ENCODE results near the gene BUB1B.

The BUB1B gene

GRCh38 chr15:40240619-40241221 lies 79.9 kb downstream of the BUB1B start:
- no peak for DNase-seq

DNA sequence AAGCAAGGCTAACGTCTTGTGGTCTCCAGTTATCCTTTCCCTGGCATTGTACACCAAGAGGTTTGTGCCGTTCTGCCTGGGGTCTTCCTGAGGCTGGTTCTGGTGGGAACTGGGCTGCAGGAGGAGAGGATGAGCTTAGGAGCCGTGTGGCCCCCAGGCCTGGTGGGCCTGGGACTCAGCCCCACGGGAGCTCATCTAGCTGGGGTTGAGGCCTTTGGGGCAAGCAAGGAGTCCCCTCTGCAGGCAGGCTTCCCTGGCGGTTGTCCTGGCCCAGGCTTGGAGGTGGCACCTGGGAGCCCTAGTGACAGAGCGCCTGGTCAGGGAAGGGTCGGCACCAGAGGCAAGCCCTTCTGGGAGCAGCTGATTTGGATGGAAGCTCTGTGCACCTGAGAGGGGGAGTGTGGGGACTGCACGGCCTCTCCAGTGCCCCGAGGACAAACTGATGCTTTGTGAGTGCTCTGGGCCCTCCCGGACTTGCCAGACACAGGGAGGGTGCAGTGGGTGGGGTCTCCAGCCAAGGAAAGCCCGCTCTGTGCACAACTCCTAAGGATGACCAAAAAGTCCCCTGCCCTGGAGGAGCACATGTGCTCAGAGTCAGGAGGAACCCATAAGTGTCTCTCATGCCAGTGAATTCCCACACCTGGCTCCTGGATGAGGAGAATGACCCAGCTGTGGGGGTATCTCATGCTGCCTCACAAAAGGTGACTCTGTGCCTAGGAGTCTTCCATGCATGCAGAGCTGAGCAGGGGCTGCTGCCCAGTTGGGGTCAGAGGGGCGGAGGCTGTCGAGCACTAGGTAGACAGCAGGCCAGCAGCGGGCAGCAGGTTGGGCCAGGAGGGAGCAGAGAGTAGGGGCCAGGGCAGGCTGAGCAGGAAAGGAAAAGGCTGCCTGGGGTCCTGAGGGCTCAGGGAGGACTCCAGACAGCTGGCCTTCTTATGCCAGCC lies 80.7 kb downstream of the BUB1B start:
- DNase-seq, result no peak

DNA sequence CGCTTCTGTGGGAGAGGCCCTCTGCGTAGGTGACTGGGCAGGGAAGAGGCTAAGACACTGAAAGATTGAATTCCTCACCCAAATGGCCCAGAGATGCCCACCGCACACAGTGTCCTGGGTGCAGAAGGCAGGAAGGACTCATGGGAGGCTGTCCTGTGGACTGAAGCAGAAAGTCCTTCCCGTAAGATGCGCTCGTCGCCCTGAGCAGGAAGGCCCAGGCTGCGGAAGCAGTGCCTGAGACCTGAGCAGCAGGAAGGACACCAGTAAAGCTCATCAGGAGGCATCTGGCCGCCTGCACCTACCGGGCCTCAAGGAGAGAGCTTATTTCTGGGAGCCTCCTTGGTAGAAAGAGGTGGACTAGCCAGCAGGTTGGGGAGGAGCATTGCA lies 81.3 kb downstream of the BUB1B start:
- DNase-seq, result no peak

- no peak for DNase-seq
Observed at GRCh38 chr15:40242601-40243000, 81.7 kb downstream of the BUB1B start.

DNA sequence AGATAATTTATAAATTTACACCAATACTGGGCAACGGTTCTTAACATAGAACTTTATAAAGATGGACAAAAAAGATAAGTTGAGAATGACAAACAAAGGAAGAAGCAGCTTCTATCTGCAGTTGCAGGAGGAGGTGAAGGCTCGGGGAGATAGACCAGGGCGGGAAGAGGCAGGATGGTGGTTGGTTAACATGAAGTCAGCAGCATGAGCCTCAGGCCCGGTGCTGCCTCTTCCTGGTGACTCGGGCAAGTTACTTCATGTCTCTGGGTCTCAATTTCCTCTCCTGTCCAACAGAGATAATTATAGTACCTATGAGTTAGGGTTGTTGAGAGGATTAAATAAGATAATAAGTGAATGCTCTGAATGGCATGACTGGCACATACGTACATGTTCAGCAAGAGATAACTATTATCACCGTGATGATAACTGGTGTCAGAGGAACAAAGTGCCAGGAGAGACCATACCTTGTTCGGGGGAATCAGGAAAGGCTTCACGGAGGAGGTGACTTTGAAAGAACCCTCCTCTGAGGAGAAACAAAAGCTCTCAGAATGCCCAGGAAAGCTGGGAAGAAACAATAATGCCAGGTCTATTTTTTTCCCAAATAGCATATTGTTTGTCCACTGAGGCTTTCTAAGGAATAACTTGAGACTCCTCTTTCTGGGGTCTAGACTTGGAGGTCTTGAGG lies 82.4 kb downstream of the BUB1B start:
- DNase-seq, result no peak

GRCh38 chr15:40244961-40245523 lies 84.2 kb downstream of the BUB1B start:
- no peak for DNase-seq

DNA sequence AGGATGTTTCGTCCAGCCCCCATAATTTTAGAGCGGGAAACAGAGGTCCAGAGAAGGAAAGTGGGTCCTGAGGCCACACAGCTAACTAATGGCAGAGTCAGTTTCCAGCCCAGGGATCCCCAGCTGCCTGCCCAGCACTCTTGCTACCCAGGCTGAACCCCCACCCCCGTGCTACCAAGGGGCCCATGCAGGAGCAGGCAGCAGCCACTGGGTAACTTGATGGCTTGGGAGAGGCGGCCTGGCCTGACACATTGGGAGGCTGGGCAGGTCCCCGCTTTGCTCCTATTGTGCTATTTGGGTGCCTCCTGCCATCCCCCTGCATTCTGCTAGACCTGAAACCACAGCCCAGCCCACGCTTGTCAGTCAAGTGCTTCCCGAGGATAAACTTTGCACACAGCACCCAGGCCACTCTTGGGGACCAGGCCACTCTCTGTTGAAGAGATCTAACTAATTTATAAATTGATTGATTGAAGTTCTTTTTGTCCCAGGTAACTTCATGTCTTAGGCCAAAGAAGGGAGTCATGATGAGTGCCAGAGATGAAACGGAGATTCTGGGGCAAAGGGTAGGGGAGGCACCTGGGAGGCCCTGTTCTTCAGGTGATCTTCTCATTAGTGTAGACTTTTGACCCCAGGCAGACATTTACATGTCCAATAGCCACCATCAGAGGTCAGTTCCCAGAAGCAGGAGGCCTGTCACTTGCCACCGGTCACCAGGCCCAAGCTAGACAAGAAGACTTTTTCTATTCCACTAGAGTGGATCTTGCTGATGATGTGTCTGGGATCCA lies 85.0 kb downstream of the BUB1B start:
- DNase-seq, result no peak

DNA sequence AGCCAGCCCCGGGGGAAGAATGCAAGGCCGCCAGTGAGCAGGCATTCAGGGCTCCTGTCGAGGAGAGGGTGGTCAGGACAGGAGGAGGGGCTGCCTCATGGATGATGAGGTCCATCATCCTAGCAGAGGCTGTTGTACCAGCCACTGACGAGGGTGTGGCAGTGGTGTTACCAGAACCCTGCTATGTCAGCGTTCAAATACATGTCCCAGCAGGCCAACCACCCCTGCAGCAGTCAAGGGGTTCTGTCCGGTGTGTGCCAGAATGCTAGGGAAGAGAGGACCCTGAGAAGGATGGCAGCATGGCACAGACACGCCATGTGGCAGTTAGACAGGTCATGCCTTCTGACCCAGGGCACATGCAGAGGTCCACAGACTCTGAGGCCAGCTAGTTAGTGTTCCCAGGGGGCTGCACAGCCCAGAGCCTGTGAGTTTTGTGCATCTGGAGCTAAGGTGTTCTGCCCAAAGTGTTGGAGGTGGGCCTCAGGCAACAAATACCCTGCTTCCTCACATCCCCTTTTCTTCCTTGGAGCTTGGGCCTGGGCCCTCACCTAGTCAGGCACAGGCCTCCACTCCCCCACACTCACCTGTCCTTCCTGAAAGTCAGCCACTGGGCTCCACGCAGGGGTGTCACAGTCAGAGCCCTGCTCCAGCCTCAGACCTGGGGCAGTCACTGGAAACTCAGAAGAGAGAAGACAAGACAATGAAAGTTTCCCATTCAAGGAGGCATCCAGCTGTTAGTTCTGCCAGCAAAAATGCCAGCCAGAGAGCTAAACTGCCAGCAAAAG lies 85.8 kb downstream of the BUB1B start:
- DNase-seq, result no peak

DNA sequence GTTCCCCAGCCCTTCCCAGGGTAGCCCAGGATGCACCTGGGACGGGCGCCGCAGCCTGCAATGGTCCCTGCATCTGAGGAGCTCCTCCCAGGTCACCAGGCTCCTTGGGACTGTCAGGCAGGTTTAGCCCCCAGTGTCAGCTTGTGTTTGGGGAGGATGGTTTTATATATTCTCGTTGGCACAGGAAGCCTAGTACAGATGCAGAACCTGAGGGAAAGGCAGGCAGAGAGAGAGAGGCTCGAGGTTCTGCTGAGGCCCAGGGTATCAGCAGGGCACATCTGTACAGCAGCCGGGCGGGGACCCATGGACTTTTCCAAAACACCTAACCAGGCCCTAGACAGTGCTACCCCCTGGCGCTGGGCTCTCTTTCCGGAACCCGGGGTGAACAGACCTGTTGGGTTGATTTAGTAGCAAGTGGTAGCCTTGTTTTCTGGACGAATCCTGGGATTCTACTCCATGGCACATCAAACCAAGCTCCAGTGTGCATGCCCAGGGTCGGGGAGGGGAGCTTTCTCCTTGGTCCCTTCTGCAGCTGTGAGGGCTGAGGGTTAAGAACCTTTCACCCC lies 86.6 kb downstream of the BUB1B start:
- DNase-seq, result no peak

GRCh38 chr15:40248006-40248783 lies 87.3 kb downstream of the BUB1B start:
- no peak for DNase-seq

DNA sequence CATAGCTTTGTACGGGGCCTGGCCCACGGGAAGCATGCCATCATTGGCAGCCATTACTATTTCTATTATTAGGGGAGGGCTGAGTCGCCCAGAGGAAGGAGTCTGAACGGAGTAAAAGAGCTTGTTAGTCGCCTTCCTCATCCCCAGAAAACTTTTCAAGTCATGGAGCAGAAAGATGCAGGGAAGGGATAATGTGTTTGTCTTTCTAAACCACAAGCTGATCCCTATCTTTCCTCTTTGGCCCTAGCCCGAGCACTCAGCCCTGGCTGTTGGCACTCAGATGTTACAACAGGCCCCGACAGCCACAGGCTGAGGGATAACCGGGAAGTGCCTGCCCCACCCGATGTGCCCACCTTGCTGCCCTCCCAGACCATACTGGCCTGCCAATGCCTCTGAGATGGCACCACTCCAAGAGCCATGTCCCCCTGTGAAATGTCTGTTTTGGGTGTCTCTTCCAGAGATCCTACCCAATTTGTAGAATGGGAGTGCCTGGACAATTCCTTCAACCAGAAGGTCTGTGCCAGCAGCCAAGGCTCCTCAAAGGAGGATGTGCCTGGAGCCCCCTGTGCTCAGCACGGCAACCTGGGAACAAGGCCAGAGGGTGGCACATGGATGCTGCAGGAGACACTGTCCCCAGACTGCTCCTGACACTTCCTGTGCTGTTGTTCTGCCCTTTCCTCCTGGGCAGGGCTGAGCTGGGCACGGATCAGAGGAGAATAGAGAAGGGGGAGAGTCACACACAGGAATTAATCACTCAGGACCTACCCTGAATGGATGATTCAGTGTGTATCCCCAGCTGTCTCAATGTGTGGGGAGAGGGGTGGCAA lies 88.8 kb downstream of the BUB1B start:
- DNase-seq, result peak in 1 of 14 donors; percentile 57

- no peak for DNase-seq
Observed at GRCh38 chr15:40250304-40250656, 89.4 kb downstream of the BUB1B start.

DNA sequence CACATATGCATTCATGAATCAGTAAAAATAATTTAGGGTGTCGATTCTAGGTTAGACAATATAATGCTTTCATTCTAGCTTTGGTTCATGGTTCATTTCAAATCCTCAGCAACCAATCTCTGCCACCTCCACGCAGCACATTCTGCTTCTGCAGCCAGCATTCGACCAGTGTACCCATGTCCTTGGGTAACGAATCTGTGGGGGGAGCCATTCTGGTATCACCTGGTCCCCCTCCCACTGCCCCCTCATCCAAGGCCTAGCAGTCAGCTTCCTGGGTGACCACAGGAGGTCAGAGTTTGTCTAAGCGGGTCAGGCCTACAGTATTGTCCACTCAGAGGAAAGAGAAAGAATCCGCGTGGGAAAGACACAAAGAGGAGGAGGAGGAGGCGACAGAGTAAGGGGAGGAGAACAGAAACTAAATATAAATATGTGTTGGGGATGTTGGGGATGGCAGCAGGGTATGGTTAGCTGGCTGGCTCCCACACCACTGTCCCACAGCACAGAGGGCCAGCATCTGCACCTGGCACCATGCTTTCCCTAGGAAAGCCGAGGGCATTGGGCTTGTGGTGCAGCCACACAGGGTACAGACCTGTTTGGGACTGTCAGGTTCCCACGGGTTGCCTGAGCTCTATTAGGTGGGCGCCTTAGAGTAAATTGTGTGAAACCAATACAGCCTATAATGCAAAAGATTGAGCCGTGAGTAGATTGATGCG lies 90.1 kb downstream of the BUB1B start:
- DNase-seq, result no peak

DNA sequence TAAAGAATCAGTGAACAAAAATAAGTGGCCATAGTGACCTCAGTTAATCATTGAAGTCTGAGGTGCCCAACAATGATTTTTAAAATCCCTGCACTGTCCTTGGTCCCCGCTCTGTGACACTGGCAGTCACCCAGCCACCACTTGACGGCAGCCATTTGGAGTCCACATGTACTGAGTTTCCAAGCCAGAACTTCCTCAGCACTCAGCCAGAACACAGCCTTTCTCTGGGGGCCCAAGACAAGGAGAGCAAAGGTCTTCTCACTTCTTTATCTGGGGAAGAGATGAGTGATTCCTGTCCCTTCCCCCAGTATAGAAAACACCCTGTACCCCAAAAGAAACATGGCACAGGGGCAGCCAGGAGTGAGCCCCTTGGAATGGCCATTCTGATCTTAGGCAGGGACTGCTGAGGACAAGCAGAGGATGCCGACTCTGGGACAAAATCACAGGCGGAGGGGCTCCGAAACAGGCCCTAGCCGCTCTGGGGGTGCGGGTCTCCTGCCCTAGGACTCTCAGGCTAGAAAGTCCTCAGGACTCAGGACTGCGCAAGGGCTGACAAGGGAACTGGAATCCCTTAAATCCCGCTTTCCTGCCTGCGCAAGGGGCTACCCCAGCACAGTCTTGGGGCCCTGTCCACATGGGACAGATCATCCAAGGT lies 90.7 kb downstream of the BUB1B start:
- DNase-seq, result peak in 1 of 14 donors; percentile 26

DNA sequence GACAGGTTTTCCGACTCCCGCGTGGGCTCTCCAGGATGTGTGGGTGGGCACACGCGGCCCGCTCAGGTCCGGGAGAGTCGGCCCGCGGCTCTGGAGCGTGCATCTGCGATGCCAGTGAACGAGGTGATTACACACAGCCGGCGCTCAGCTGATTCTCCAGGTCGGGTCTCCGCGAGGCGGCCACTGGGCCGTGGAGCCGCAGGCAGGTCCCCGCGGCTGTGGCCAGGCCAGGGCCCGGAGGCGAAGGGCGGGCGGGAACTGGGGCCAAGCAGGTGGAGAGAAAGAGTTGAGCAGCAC lies 91.2 kb downstream of the BUB1B start:
- DNase-seq, result peak in 2 of 14 donors; percentile 11 to 47

DNA sequence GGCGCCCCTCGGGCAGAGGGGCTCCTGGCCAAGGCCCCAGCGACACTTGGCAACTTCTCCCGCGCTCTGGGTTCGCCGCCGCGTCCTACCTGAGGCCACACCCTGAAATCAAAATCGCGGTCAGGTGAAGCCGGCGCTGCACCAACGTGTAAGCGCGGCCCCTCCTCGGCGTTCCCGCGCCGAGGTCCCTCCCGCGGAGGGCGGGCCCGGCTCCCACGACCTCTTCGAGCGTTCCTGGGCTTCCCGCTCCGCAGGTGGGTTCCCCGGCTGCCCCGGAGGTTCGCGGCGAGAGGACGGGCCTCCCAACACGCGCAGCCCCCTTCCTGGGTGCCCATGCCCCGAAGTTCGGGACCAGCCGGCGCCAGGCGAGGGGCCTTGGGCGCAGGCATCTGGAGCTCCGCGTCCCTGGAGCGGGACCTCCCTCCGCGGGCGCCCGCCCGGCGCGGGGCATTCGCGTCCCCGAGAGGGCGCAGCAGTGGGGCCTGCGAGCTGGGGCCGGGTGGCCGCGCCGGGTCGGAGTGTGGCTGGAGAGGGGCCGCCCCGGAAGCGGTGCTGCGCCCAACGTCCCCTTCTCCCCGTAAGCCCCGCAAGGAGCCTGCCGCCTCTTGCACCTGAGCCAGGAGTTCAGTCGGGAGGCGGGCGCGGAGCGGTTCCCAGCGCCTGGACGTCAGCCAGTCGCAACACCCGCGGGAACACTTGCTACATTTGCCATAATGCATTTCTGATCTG lies 91.7 kb downstream of the BUB1B start:
- peak in 1 of 14 donors; percentile 54 for DNase-seq

DNA sequence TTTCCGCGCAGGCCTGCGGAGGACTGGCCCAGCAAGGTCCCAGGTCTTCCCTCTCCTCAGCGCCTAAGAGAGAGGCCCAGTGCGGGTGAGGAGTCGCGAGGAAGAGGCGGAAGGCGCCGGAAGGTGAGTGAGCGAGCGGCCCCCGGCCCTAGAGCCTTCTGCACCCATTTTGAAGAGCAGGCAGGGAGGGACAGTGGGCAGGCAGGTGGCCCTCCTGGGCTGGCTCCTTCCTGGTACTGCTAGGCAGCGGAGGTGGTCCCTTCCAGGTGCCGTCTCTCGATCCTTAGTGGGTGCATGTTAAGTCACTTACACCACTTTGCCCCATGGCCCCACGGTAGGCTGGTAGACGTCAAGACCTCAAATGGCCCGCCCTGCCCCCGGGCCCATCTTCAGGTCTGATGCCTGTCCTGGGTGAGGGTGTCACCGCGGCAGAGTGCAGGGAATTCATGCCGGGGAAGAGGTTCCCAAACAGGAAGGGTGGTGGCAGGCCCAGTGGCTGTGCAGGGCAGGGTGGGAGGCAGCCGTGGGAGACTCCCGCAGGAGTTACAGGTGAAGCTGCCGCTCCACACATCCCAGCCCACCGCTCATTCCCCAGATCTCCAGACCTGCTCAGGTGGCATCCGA lies 92.4 kb downstream of the BUB1B start:
- DNase-seq, result peak in 1 of 14 donors; percentile 47

Data from C1 segment of cervical spinal cord (tissue), 14 donors.